HG02763 (cell line): ENCODE results near the gene LIFR.
A peak's percentile ranks its signal among the peaks of the same experiment; 100 is the strongest.

Experiments
- ATAC-seq: cut with Tn5 transposase; IDR thresholded peaks from one replicate; pipeline ENCODE4 v1.9.1; 2021; ENCODE audit warnings: mild to moderate bottlenecking, moderate library complexity; ENCODE audit not compliant: unreplicated experiment

LIFR gene

DNA sequence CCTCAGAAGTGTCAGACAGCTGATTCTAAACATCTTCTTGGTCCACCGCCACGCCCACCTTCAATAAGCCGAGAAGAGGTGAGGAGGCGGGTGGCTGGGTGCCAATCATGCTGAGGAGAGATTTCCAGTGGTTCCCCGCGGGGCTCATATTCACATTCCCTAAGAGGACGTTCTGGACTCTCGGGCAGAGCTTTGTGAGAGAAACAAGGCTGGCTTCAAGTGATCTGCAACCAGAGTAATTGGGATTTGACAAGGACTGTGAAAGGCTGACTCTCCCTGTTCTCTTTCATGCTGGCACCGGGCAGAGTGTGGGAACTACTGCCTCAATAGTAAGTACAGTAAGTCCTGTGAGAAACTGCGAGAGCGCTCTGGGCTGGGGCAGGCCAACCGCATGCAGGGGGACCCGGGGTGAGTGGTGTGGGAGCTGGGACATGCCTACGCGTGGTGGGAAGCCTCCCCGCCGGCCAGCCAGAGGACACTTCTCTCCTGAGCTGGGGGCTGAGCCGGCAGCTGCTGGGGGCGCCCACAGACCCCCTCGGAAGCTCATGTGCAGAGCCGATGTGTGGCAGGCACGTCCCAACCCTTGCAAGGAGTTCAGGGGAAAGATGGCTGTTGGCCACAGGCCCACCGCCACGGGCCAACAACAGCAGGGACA is 110.9 kb downstream of the LIFR start:
- ATAC-seq = no peak

DNA sequence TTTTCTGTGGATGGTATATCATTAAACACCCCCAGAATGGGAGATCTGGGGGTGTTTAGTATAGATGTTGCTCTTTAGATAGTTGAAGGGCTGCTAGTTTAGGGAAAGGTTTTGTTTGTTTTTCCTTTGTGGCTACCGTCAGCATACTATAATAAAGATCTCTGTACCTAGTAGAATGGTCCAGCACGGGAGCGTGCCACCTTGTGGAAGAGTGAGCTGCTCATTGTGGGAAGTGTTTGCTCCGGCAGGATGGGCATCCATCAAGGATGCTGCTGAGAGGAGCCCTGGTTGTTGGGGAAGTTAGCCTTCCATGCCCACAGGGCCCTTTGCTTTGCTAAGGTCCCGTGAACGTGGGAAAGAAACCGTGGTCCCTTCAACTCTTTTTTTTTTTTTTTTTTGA is 113.1 kb downstream of the LIFR start:
- ATAC-seq = no peak

DNA sequence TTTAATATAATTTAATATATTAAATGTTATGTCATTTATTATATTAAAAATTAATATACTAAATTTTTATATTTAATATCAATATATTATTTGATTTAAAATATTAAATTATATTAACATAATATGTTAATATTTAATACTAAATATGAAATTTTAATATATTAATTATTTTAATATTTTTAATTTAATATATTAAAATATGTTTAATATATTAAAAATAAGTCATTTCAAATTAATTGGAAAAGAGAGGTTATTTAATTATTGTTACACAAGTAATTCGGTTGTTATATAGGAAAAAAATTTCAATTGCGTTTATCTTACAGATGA is 114.2 kb downstream of the LIFR start:
- no peak for ATAC-seq

DNA sequence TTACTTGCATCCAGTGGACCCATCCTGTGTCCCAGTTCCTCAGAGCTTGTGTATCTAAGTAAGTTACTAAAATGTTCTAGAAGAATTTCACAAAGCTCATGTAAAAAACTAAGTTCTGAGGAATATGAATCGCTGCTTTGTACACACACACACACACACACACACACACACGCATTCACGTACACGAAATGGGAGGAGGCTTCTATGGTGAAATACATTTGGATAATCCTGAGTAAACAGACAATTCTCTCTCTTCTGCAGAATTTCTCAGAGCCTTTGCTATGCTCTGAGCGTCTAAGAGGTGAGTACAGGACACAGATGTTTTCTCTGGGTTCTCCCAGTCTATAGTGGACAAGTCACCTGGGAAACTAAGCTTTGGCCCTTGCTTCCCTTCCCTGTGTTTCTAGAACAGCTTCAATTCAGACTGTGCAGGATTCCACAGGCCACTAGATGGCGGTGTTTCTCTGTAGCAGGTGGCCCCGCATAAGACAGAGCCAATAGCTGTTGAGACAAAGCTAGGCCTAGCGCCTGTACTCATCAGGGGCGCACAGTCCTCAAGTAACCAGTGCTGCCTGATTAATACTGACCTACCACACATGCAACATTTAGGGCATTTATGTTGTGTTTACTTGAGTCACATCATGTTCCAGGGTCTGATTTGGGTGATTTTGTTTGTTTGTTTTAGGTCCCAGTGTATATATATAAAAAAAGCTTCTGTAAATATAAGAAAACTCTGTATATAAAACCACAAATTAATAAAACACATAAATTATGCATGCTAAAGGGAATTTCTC is 114.8 kb downstream of the LIFR start:
- ATAC-seq = peak; percentile 99

DNA sequence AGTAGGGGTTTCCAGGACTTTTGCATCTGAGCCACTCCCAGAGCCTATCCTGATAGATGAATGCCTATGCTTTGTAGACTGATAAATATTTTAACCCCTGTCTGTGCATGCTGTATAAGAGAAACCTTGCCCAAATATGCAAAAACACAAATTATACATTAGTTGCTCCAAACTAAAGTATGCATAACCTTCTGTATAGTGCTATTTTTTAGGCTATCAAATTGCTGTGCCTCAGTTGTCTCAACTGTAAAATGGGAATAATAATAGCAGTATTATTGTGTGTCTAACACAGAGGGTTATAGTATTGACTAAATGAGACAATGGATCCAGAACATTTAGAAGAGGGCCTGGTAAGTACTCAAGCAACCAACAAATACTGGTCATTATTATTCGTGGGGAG is 117.7 kb downstream of the LIFR start:
- ATAC-seq = no peak

DNA sequence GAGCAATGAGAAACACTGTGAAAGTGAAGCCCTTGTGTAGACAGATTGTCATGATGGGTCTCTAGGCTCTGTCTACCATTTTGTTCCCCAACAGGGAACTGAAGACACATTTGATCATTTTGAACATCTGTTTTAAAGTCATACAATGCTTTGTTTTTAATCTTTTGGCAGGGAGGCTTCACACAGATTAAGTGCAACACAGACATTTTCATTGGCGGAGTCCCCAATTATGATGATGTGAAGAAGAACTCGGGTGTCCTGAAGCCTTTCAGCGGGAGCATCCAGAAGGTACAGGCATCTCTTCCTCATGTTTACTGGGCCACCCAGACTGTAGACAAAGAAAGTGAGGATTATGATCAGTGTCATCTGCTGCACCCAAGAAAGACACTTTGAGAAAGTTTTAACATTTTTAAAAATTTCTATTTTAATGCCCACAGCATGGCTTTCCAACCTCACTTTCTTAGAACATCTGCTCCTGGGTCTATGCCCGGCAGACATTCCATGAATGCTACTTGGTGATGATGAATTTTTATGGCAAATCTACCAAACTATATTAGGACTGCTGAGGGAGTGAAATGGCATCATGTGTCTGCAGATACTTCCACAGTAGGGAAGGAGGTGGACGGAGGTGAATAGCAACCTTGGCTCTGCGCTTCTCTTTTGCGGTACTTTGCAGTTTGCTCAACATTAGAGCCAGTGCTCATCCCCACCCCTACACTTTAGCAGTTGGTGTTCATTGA is 121.3 kb downstream of the LIFR start:
- no peak for ATAC-seq

DNA sequence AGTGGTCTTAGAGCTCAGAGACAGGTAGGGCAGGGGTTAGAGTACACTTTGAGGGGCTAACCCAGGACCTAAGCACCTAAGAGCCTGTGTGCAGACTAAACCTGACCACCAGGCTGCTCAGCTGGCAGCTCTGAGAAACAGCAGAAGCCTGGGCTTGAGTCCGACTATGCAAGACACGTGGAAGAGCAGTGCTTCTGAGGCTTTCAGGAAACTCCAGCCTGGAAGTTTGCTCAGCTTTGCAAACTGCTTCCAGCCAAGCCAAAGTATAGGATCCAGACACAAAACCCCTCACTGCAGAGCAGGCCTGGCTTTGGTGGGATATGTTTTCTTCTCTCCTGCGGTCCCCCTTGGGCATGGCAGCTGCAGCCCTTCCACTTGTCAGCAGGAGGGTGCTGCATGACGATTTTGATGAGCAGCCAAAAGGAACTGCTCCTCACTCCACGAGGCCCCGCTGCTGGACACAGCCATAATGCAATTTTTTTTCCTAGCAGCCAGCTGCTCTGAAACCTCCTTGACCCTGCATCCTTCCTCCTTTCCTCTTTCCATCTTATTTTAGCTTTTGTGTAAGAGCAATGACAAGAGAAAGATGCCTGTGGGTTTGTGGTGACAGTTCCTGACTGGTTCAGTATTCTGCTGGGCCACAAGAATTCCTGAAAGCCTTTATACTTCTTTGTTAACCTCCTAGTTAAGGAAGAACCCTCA is 123.1 kb downstream of the LIFR start:
- ATAC-seq = no peak

DNA sequence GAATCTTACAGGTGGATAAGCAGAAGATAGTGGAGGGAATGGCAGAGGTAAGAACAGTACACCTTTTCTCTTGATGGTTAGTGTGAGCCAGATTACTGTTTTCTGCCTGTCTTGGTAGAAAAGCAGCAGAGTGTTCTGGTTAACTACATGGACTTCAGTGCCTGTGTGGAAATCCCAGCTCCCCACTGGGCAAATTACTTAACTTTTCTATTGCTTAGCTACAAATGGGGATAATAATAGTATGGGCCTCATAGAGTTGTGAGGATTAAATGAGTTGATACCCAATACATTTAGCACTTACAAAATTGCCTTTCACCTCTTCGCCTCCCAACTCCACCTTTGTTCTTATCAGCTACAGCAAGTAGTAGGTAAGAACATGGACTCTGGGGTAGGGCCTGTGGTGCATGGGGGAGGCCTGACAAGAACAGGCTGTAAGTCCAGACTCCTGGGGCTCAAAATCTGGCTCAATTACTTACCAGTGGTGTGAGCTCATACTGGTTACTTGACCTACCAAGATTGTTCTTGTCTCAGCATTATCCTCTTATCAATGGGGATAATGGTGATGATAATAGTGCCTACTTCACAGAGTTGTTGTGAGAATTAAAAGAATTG is 125.1 kb downstream of the LIFR start:
- no peak for ATAC-seq

DNA sequence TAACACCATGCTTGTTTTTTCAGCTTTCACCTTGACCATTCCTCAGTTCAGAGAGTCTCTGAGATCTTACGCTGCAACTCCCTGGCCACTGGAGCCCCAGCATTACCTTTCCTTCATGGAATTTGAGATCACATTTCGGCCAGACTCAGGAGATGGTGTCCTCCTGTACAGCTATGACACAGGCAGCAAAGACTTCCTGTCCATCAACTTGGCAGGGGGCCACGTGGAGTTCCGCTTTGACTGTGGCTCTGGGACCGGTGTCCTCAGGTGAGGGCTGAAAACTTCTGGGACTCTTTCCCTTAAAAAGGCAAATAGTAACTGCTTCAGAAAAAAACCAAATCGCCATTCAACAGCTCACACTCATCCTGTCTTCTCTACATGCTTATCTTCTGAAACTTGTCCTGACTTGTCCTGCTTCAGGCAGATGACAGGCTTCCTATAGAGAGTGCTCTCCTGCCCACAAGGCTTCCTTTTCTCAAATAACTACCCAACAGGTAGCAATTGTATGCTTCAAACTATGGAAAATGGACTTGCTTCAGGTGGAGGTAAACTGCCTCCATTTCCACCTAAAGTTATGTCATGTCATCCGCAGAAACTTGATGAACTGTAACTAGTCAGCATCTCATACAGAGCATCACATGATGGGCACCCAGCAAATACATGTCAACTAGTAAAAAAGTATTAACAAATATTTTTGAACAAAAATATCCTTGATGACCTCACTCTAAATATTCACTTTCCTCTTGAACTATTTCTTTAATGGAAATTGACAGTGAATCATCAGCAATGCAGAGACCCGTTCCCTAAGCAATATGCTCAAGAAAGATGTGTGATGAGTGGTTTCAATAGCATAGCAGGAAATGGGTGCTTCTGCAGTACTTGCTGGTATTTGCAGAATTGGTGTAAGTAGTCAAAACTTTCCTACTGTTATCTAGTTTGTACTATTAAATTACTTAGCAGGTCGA is 129.2 kb downstream of the LIFR start:
- no peak for ATAC-seq

DNA sequence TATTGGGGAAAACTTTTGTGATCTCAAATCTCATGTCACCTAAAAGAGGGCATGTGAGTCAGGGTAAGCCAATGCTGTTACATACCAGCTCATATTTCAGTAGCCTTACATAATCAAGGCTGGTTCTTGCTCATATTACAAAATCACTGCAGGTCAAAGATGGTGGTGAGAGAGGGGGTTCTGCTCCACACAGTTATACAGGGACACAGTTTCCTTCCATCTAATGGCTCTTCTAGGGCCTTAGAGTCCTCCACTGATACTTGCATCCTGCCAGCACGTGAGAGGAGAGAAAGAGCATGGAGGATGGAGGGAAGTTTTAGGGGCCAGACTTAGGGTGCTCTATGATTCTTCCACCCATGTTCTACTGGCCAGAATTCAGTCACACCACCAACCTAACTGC is 130.0 kb downstream of the LIFR start:
- no peak for ATAC-seq
